ENCODE data around the gene TPH1.
"Not testable (repeated sequence)": the region's sequence is repeated elsewhere in the genome, so short reads cannot be mapped to it uniquely, and the experiment has no call there.

TPH1 gene

GRCh38 chr11:18019650-18020049 lies 26.4 kb downstream of the TPH1 start:
- no peak for DNase-seq

- no peak for DNase-seq
These were observed 29.3 kb downstream of the TPH1 start for GRCh38 chr11:18016789-18017188.

GRCh38 chr11:18014876-18015275 lies 31.2 kb downstream of the TPH1 start:
- no peak for DNase-seq

GRCh38 chr11:18013790-18014507 lies 32.1 kb downstream of the TPH1 start:
- no peak for DNase-seq

GRCh38 chr11:18012906-18013781 lies 32.9 kb downstream of the TPH1 start, which contains the start of gene SERGEF:
SERGEF (minus strand) TSS chr11:18013047; CDS start chr11:18013010, 37 bp downstream.
- DNase-seq = peak; percentile 21

- no peak for DNase-seq
These were observed 33.8 kb downstream of the TPH1 start for GRCh38 chr11:18012122-18012905.

- DNase-seq = no peak
These were observed 34.4 kb downstream of the TPH1 start for GRCh38 chr11:18011633-18012032.

- no peak for DNase-seq
These were observed 35.0 kb downstream of the TPH1 start for GRCh38 chr11:18010977-18011586.

GRCh38 chr11:18010121-18010670 lies 35.9 kb downstream of the TPH1 start:
- DNase-seq = no peak

GRCh38 chr11:18005376-18006129 lies 40.5 kb downstream of the TPH1 start:
- DNase-seq = no peak

GRCh38 chr11:18001191-18001590 lies 44.9 kb downstream of the TPH1 start:
- DNase-seq = no peak

- DNase-seq = no peak
These were observed 45.3 kb downstream of the TPH1 start for GRCh38 chr11:18000760-18001159.

GRCh38 chr11:18000128-18000527 lies 45.9 kb downstream of the TPH1 start:
- not testable (repeated sequence) for DNase-seq
